H1 (cell line): ENCODE data around the gene SORCS3.

Experiments used
- CEBPB ChIP-seq: IDR thresholded peaks from 2 replicates; pipeline ENCODE4 v1.6.1; 2012; ENCODE audit warnings: low read depth, low read length
- CREB1 ChIP-seq: IDR thresholded peaks from 2 replicates; pipeline ENCODE4 v1.6.1; 2012; ENCODE audit warnings: inconsistent platforms
- EZH2 ChIP-seq: fragments of 200-600 bp; sonication (generic); IDR thresholded peaks from 2 replicates; pipeline ENCODE4 v1.7.1; 2012; ENCODE audit warnings: low read depth, mild to moderate bottlenecking, moderate library complexity, low read length, inconsistent platforms; ENCODE audit not compliant: severe bottlenecking
- POLR2A ChIP-seq, 2 experiments: IDR thresholded peaks; 1 replicate in 1 of 2; 2 replicates in 1 of 2; pipeline ENCODE4 v1.6.1; 2011; ENCODE audit warnings: low read depth in 2 of 2, low read length in 2 of 2, mild to moderate bottlenecking in 2 of 2; ENCODE audit errors: control extremely low read depth in 1 of 2
- POLR2AphosphoS5 ChIP-seq: IDR thresholded peaks from 2 replicates; pipeline ENCODE4 v1.6.1; 2011; ENCODE audit warnings: low read depth, low read length
- SAP30 ChIP-seq: fragments of 300-600 bp; sonication (generic); IDR thresholded peaks from 2 replicates; pipeline ENCODE4 v1.7.1; 2012; ENCODE audit warnings: low read length, moderate library complexity, mild to moderate bottlenecking, inconsistent platforms; ENCODE audit not compliant: insufficient read depth, insufficient replicate concordance
- SIN3A ChIP-seq, 2 experiments: IDR thresholded peaks in 1 of 2; conservative IDR thresholded peaks in 1 of 2; 2 replicates each; pipeline ENCODE4 v1.6.1; 2011 to 2012; ENCODE audit warnings: low read length in 2 of 2, improper control_type of control experiment in 1 of 2, low read depth in 1 of 2, mild to moderate bottlenecking in 1 of 2
- SIX5 ChIP-seq: IDR thresholded peaks from 2 replicates; pipeline ENCODE4 v1.6.1; 2011; ENCODE audit warnings: mild to moderate bottlenecking, low read depth, low read length
- SUZ12 ChIP-seq: fragments of 200-600 bp; sonication (generic); IDR thresholded peaks from 2 replicates; pipeline ENCODE4 v1.6.1; 2012; ENCODE audit warnings: mild to moderate bottlenecking, inconsistent platforms, low read length, moderate library complexity, mixed read lengths
- TF ChIP-seq, protein P1 (sequence below): IDR thresholded peaks from 2 replicates; pipeline ENCODE4 v1.6.1; 2012; ENCODE audit warnings: inconsistent platforms
- TF ChIP-seq, protein P2 (sequence below), 3 experiments: IDR thresholded peaks; 1 replicate in 2 of 3; 2 replicates in 1 of 3; pipeline versions ENCODE4 v1.5.1 to v1.6.1; 2011; ENCODE audit warnings: low read length in 3 of 3, mild to moderate bottlenecking in 3 of 3, inconsistent platforms in 2 of 3, low read depth in 1 of 3, moderate library complexity in 1 of 3; ENCODE audit not compliant: insufficient read depth in 1 of 3; ENCODE audit errors: control extremely low read depth in 1 of 3

DNA sequence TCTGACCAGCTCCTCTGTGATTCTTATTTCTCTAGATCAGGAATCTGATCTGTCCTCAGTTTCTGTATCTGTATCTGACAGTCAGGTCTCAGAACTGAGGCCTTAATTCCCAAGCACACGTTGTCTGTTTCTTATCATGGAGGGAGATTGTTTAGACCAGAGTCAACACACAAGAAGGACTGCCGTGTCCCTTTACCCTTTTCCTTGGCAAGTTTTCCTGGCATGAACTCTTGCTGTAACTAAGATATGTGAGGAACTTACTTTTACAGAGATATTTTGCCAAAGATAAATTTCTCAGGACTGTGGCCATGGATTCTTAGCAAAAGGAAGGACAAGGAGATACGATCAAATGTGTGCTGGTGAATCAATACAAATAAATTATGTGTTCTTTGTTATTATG is 181.0 kb downstream of the SORCS3 start:
- no peak for TF ChIP-seq CEBPB
- no peak for TF ChIP-seq EZH2
- TF ChIP-seq SIX5, result no peak
- TF ChIP-seq POLR2AphosphoS5, result no peak
- TF ChIP-seq, protein P1, sequence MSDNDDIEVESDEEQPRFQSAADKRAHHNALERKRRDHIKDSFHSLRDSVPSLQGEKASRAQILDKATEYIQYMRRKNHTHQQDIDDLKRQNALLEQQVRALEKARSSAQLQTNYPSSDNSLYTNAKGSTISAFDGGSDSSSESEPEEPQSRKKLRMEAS, result no peak
- TF ChIP-seq, protein P2, sequence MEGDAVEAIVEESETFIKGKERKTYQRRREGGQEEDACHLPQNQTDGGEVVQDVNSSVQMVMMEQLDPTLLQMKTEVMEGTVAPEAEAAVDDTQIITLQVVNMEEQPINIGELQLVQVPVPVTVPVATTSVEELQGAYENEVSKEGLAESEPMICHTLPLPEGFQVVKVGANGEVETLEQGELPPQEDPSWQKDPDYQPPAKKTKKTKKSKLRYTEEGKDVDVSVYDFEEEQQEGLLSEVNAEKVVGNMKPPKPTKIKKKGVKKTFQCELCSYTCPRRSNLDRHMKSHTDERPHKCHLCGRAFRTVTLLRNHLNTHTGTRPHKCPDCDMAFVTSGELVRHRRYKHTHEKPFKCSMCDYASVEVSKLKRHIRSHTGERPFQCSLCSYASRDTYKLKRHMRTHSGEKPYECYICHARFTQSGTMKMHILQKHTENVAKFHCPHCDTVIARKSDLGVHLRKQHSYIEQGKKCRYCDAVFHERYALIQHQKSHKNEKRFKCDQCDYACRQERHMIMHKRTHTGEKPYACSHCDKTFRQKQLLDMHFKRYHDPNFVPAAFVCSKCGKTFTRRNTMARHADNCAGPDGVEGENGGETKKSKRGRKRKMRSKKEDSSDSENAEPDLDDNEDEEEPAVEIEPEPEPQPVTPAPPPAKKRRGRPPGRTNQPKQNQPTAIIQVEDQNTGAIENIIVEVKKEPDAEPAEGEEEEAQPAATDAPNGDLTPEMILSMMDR (IDR thresholded peaks at IDR 0.05; ENCODE audit: control extremely low read depth in 1 of 3, insufficient read depth in 1 of 3, low read depth in 1 of 3, low read length in 3 of 3), result no peak
- TF ChIP-seq SAP30, result no peak
- no peak for TF ChIP-seq POLR2A (IDR thresholded peaks at IDR 0.05; ENCODE audit: control extremely low read depth in 1 of 2, low read depth in 2 of 2, low read length in 2 of 2)
- TF ChIP-seq SUZ12, result no peak
- TF ChIP-seq SIN3A (conservative IDR thresholded peaks at IDR 0.05 in 1 of 2, IDR thresholded peaks at IDR 0.05 in 1 of 2; ENCODE audit: low read depth in 1 of 2, low read length in 2 of 2), result no peak
- TF ChIP-seq CREB1, result no peak
